GM18502 (cell line): Measurements from ENCODE around the gene CERS2.
A peak's percentile ranks its signal among the peaks of the same experiment; 100 is the strongest.

Experiments used
- ATAC-seq: cut with Tn5 transposase; IDR thresholded peaks from one replicate; pipeline ENCODE4 v1.9.1; 2021; ENCODE audit warnings: mild to moderate bottlenecking; ENCODE audit not compliant: unreplicated experiment, poor library complexity

The CERS2 gene

DNA sequence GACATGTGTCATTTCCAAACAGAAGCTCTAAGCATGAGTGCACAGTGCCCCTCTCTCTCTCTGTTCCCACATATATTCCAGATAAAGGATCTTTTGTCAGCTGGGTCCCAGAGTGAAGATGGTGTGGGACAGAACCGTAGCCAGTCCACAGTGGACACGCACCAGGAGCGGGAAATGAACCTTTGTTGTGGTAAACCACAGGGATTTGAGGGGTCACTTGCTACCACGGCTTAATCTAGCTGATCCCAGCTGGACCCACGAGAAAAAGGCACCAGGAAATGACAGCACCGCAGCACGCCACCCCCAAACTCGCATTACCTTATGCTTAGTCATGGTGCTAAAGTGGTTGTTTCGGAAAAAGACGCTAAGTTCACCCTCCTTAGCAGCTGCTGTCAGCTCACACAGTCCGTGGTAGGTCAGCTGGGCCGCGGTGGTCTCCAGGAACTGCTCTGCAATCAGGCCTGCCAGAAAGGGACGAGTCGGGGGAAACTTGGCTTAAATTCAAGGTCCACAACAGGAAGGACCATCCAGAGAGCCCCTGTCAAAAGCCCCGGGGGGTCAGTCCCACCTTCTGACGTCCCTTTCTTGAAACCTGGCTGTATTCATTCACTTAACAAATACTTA lies 24.5 kb upstream of the CERS2 start:
- no peak for ATAC-seq

GRCh38 chr1:150997949-150998348 lies 23.3 kb upstream of the CERS2 start:
- no peak for ATAC-seq

- ATAC-seq, result no peak
Measured at GRCh38 chr1:150997126-150997872, 22.7 kb upstream of the CERS2 start.

GRCh38 chr1:150995896-150996295 lies 21.3 kb upstream of the CERS2 start:
- ATAC-seq, result no peak

- no peak for ATAC-seq
Measured at GRCh38 chr1:150995460-150995859, 20.8 kb upstream of the CERS2 start.

DNA sequence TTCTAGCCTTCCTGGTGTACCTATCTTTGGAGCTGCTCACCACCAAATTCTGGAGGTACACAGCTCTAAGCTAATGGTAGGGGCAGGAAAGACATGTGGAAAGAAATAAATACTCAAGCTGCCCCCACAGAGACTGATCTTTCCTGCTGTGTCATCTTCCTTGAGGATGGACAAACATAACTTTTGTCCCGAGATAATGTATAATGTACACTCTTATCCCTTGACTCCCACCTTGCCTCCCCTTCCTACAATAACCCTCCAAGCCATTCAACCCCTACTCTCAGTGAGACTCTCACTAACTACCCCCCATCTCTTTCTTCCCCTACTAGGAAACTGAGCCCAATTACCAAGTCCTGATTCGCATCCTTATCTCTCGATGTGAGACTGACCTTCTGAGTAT lies 19.6 kb upstream of the CERS2 start:
- no peak for ATAC-seq

DNA sequence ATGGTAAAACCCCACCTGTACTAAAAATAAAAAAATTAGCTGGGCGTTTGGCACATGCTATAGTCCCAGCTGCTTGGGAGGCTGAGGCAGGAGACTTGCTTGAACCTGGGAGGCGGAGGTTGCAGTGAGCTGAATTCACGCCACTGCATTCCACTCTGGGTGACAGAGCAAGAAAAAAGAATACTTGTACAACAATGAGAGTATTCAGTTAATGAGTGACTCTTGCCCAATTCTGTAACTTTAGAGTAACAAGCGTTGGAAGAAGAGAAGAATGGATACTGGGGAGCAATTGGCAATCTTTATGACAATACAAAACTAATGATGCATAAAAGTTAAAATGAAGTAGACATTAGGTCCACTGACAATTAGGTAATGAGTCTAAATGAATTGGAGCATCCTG lies 18.0 kb upstream of the CERS2 start:
- no peak for ATAC-seq

GRCh38 chr1:150987924-150988323 lies 13.3 kb upstream of the CERS2 start:
- ATAC-seq, result no peak

- ATAC-seq, result no peak
Measured at GRCh38 chr1:150985179-150985825, 10.7 kb upstream of the CERS2 start.

- ATAC-seq, result no peak
Measured at GRCh38 chr1:150981805-150982712, 7.4 kb upstream of the CERS2 start, which contains the start of gene ANXA9. Gene ANXA9 (plus strand): TSS chr1:150982292. CDS start chr1:150983106, 814 bp downstream.

- no peak for ATAC-seq
Measured at GRCh38 chr1:150981177-150981804, 6.7 kb upstream of the CERS2 start.

DNA sequence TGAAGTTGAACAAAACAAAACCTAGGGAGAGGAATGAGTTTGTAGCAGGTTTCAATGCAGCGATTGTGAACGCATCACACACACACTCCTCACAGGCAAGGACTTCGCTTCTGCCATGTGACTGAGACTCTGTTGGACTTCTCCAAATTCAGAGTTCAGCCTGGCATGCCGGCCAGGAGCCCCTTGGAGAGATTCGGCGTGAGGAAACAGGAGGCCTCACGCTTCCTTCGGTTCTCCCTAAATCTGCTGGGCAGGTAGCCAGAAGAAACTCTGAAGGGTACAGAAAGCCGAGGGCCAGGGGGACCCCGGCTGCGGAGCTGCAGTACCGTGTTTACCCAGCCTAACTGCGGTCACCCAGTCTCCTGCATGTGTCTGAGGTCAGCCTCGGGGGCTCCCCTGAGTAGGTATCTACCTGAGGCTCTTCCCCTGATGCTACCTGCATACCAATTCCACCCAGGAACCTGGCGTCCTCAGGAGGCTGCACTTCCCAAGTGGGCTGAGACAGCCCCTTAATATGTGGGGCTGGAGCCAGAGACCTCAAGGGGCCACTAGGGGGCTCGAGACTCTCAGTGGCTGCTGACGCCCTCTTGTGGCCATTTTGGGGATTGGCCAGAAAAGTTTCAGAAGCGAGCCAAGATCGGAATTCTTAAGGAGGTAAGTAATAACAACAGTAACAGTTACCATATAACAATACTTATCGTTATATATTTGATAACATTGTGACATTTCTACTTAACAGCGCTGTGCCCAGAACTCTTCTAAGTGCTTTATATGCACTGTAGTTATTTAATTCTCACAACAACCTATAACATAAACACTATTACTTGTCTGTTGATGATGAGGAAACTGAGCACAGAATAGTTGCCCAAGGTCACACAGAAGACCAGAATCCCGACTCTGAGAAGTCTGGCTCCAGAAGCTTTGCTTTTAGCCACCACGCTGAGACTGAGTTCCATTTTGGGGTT lies 4.7 kb upstream of the CERS2 start:
- no peak for ATAC-seq

DNA sequence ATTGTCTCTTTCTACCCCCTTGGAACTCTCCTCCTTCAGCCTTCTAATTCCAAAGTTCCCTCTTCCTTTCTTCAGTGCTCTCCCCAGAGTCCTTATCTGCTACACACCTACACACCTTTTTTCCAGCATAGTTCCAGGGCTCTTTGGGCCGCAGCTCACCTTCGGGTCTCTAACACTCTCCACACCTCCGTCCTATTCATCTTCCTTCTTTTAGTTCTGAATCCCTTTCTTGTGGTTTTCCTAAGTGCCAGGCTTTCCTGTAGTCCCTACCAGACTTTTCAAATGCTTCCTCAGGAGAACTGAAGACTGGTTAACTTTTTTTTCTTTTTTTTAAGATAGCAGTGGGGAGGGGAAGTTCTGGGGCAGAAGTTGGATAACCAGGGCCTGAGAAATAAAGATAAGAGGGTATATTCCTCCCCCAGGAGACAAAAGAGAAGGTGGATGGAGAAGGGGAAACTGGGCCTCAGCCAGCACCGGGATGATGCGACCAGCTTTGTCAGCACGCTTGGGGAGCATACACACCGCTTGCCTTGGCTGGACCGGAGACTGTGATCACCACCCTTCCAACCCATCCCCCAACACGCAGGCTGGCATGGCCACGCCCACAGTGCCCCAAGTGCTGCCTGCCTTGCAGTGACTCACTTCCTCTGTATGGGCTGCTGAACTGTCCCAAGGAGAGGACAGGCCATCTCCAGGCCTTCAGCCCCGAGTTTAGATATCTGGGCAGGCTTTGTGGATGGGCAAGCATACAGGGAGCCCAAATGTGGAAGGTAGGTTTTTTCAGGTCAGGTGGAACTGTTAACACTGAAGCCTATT lies 2.5 kb upstream of the CERS2 start:
- no peak for ATAC-seq

DNA sequence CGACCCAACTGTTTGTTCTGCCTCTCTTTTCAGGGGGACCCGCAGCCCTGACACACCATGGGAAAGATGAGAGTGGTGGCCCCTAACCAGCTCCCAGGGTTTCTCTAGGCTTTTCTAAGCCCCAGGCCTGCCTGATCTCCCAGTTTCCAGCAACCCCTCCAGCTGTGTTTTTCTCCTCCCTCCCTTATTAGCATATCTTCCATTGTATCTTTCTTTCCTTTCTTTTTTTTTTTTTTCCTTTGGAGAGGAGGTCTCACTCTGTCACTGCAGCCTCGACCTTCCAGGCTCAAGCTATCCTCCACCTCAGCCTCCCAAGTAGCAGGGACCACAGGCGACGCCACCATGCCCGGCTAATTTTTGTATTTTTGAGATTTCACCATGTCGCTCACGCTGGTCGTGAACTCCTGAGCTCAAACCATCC lies 1.8 kb upstream of the CERS2 start:
- no peak for ATAC-seq

DNA sequence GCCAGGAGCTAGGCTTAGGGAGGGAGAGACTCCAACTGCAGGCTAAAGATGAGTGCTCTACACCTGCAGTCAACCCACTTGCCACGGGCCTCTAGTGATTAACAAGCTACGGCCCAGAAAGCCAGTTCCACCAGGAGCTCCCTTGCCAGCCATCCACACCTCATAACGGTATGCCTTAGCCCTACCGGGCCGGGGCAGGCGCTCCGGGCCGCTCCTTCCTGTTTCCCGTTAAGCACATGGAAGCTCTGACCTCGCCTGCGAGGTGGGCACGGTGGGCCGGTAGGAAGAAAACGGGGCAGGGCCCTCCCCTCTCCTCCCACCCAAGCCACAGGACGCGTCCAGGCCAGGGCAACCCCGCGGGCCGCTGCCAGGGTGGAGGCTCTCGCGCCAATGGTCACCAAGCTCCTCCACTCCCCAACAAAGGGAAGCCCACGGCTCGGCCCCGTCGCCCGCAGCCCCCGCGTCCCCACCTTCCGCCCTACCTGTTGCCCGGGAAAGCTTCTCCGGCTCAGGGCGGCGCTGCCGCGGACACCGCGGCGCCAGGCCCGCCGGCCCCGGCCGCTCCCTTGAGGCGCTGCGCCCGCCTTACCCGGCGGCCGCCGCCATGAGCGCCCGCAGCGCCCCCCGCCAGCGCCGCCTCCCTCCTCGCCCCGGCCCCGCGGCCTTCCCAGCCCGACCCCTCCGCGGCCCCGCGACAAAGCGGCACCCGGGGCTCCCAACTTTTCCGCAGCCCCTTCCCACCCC lies 627 bp downstream of the CERS2 start:
- ATAC-seq, result peak; percentile 37

DNA sequence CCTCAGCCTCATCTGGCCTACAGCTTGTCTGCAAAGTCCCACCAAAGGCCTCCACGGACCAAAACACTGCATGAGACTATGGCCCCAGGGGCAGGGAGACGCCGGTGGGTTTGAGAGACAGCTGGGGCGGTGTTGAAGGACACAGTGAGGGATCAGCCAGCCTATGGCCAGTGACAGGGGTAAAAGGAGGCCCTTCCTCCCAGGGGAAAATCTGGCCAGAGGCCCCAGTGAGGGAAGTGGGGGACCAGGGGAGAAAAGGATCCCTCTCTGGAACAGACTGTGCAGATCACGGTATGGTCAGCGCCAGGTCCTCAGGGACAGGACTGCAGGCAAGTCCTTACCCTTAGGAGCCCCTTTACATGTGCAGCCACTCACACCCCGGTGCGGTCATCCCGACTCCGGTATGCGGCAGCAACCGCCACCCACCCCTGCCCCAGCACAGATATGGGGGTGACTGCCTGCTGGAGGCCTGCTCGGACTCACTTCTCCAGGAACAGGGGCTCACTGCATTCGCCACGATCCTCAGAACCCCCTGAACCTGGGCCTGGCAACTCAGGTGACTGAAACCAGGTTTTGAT lies 1.3 kb downstream of the CERS2 start:
- ATAC-seq, result peak; percentile 9

- no peak for ATAC-seq
Measured at GRCh38 chr1:150972417-150972940, 2.2 kb downstream of the CERS2 start.
